GM21723 (cell line): ENCODE data around the gene GALNT9.

Experiments used
- ATAC-seq: cut with Tn5 transposase; IDR thresholded peaks from one replicate; pipeline ENCODE4 v1.9.1; 2021; ENCODE audit warnings: mild to moderate bottlenecking, moderate library complexity; ENCODE audit not compliant: unreplicated experiment

GALNT9 gene

DNA sequence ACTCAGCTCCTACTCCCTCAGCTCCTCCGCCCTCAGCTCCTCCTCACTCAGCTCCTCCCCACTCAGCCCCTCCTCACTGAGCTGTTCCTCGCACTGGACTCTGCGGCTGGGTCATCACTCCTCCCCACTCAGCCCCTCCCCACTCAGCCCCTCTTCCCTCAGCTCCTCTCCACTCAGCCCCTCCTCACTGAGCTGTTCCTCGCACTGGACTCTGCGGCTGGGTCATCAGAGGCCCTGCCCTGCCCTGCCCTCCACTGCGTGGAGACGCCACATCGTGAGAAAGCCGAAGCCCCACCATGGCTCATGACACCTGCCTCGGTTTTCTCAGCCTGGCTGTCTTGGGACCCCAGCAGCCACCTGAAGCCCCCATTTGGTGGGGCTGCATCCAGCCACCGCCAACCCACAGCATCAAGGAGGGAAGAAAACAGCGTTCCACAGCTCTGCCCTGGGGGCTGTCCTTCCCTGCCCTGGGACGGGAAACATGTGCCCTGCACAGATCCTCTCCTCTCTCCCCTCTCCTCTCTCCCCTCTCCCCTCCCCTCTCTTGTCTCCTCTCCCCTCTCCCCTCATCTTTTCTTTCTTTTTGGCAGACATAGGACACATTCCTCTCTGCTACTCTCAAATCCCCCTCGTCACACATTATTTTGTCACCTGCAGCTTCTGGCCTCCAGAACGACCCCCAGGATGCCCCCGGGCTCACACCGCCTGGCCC, 167.4 kb downstream of the GALNT9 start:
- ATAC-seq, result no peak

GRCh38 chr12:132161036-132161781, 168.2 kb downstream of the GALNT9 start:
- no peak for ATAC-seq

- no peak for ATAC-seq
Measured at GRCh38 chr12:132160601-132161035, 168.8 kb downstream of the GALNT9 start.

- ATAC-seq, result no peak
Measured at GRCh38 chr12:132160016-132160415, 169.4 kb downstream of the GALNT9 start.

- no peak for ATAC-seq
Measured at GRCh38 chr12:132159555-132160003, 169.8 kb downstream of the GALNT9 start.

GRCh38 chr12:132158677-132159554, 170.5 kb downstream of the GALNT9 start:
- no peak for ATAC-seq

DNA sequence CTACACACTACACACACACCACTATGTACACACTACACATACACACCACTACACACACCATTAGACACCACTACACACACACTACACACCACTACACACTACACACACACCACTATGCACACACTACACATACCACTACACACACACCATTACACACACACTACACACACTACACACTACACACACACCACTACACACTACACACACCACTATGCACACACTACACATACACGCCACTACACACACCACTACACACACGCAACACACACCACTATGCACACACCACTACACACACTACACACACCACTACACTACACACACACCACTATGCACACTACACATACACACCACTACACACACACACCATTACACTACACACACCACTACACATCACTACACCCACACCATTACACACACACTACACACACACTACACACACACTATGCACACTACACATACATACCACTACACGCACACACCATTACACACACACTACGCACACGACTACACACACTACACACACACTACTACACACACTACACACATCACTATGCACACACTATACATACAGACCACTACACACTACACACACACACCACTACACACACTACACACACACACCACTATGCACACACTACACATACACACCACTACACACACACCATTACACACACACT, 171.5 kb downstream of the GALNT9 start:
- no peak for ATAC-seq

DNA sequence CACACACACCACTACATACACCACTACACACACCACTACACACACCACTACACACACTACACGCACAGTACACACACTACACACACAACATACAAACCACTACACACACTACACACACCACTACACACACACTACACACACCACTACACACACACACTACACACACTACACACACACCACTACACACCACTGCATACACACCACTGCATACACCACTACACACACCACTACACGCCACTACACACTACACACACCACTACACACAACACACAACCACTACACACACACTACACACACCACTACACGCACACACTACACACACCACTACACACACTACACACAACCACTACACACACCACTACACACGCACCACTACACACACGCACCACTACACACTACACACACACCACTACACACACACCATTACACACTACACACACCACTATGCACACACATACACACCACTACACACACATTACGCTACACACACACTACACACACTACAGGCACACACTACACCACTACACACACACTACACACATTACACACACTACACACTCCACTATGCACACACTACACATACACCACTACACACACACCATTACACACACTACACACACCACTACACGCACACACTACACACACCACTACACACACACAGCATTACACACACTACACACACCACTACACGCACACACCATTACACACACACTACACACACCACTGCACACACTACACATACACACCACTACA, 172.6 kb downstream of the GALNT9 start:
- ATAC-seq, result no peak

DNA sequence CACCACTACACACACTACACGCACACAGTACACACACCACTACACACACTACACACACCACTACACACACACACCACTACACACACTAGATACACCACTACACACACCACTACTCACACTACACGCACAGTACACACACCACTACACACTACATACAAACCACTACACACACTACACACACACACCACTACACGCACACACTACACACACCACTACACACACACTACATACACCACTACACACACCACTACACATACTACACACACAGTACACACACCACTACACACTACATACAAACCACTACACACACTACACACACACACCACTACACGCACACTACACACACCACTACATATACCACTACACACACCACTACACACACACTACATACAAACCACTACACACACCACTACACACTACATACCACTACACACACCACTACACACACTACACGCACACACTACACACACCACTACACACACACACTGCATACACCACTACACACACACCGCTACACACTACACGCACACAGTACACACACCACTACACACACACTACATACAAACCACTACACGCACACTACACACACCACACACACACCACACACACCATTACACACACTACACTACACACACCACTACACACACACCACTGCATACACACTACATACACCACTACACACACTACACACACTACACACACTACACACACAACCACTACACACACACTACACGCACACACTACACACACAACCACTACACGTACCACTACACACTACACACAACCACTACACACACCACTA, 173.4 kb downstream of the GALNT9 start:
- ATAC-seq, result no peak

DNA sequence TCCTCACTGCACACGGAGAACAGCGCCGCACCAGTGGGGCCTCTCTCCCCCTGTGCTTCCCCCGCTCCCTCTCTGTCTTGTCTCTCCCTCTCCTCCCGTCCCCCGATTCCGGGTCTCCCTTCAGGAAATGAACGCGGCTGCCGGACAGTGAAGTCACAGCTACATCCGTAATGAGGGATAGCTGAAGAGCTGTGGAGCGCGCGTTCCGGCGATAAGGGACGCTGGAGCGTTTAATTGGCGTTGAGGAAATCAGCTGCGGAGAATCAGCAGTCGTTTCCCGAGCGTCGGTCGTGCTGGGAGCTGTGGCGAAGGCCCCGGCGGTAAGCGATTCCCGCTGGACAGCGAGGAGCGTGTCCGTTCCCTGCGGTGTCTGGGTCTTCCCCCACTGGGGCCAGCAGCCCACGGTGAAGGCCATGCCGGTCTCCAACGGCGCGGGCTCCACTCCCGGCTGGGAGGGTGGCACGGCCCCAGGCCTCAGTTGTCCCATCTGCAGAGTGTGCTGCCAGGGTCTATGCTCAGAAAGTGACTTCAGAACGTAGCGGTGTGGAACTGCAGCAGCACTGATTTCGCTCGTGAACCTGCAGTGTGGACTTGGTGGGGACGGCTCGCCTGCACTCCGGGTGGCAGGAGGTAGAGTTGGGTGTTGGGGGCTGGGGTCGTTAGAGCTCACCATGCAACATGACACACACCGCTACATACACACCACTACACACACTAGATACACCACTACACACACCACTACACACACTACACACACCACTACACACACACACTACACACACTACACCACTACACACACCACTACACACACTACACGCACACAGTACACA, 174.2 kb downstream of the GALNT9 start:
- ATAC-seq, result no peak

DNA sequence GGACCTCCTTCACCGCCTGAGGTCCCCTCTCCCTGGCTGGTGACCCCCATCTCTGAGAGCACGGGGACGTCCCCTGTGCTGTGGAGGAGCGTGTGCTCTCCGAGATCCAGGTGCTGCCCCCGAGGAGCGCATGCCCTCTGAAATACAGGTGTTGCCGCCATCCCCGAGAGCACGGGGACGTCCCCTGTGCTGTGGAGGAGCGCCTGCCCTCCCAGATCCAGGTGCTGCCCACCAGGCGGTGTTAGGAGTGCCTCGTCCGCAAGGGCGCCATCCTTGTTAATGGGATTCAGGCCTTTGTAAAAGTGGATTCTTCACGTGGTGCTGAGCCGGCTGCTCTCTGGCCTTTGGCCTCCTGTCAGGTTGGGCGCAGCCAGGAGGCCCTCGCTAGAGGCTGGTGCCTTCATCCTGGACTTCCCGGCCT, 175.0 kb downstream of the GALNT9 start:
- ATAC-seq, result peak; percentile 19

- ATAC-seq, result peak; percentile 85
Measured at GRCh38 chr12:132153501-132154340, 175.7 kb downstream of the GALNT9 start.

DNA sequence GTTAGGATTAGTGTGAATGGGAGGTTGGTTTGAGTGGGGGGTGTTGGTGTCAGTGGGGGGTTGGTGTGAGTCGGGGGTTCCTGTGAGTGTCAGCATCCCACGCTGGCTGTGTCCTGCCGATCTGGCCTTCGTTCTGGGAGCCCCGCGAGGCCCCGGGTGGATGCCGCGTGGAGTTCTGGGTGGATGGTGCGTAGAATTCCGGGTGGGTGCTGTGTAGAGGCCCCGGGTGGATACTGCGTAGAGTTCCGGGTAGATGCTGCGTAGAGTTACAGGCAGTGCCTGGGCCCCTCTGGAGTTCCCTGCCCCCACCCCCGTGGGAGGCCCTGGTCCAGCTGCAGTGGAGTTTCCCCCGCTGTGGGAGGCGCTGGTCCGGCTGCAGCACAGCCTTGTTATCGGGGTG, 176.4 kb downstream of the GALNT9 start:
- ATAC-seq, result no peak

DNA sequence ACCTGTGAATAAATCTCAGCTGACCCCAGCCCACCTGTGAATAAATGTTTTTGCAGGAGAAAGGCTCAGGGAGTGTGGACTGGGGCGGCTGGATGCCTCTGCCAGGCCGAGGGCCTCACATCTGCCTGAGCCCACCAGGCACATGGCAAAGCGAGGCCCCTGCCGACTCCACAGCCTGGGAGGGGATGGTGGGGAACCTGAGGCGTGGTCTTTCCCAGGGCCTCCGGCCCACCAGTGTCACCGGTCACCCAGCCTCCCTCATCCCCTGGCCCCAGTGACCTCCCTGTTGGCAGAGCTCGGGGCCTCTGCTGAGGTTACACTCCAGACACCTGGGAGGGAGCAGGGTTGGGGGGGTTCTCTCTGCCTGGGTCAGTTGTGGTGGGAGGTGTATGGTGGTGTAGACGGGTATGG, 177.0 kb downstream of the GALNT9 start:
- no peak for ATAC-seq

- no peak for ATAC-seq
Measured at GRCh38 chr12:132151766-132152410, 177.5 kb downstream of the GALNT9 start.

DNA sequence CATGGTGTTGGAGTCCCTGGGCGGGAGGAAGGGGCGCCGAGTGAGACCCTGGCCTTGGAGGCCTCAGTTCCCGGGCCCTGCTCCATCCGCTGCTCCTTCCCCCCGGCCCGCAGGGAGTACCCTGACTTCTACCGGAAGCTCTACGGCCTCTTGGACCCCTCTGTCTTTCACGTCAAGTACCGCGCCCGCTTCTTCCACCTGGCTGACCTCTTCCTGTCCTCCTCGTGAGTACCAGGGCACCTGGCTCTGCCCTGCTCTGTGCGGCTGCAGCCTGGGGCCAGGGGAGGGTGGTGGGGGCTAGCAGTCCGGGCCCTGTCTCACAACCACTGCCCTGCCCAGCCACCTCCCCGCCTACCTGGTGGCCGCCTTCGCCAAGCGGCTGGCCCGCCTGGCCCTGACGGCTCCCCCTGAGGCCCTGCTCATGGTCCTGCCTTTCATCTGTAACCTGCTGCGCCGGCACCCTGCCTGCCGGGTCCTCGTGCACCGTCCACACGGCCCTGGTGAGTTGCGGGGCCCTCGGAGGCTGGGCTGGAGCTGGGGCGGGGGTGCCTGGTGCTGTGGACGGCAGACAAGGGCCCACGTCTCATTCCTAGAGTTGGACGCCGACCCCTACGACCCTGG, 178.1 kb downstream of the GALNT9 start:
- ATAC-seq, result no peak

GRCh38 chr12:132150780-132151144, 178.6 kb downstream of the GALNT9 start:
- no peak for ATAC-seq
